Upper lobe of left lung (tissue), 6 donors: ENCODE data around the gene LHCGR. TPM values are rescaled to one million over a fixed set of nuclear protein-coding genes. Genes with fewer than 3 reads are reported as not detected.

Source experiments
- ATAC-seq, 2 donors: fragments of 200-7000 bp; cut with Tn5 transposase; one replicate each; pipeline ENCODE4 v1.9.1; 2022; ENCODE audit warnings: mild to moderate bottlenecking in 2 of 2, moderate library complexity in 2 of 2; ENCODE audit not compliant: low FRiP score in 2 of 2
- DNase-seq, 2 donors: peaks; one replicate each; pipeline ENCODE4 v3.0.0-alpha.2; 2019 to 2020
- H3K27ac ChIP-seq, 4 donors: fragments of 200-600 bp; sonication (generic); one replicate each; pipeline ENCODE4 v1.5.1; 2016 to 2019
- H3K27me3 ChIP-seq, 4 donors: fragments of 200-600 bp; sonication (generic); one replicate each; pipeline ENCODE4 v1.5.1; 2017 to 2019
- H3K36me3 ChIP-seq, 4 donors: fragments of 200-600 bp; sonication (generic); one replicate each; pipeline ENCODE4 v1.5.1; 2016 to 2019
- H3K4me1 ChIP-seq, 4 donors: fragments of 200-600 bp; sonication (generic); one replicate each; pipeline ENCODE4 v1.5.1; 2018 to 2019
- H3K4me3 ChIP-seq, 4 donors: fragments of 200-600 bp; sonication (generic); one replicate each; pipeline ENCODE4 v1.5.1; 2017 to 2019; ENCODE audit warnings: mild to moderate bottlenecking in 2 of 4, moderate library complexity in 1 of 4
- H3K9me3 ChIP-seq, 4 donors: fragments of 200-600 bp; sonication (generic); one replicate each; pipeline ENCODE4 v1.5.1; 2018 to 2019
- EP300 ChIP-seq, 4 donors: sonication (generic); formaldehyde crosslinking; IDR thresholded peaks; one replicate each; pipeline ENCODE4 v1.5.1; 2017; ENCODE audit warnings: antibody characterized with exemption in 4 of 4, control low read depth in 2 of 4
- POLR2A ChIP-seq, 4 donors: fragments of 450-650 bp; IDR thresholded peaks; one replicate each; pipeline ENCODE4 v1.5.1; 2016 to 2017; ENCODE audit warnings: antibody characterized with exemption in 4 of 4, mild to moderate bottlenecking in 2 of 4
- POLR2AphosphoS5 ChIP-seq, 2 donors: sonication (generic); formaldehyde crosslinking; IDR thresholded peaks; one replicate each; pipeline ENCODE4 v1.5.1; 2017; ENCODE audit warnings: antibody characterized with exemption in 2 of 2
- WGBS, 2 donors: methylation state at CpG; one replicate each; pipeline ENCODE4 v1.1.5; 2017 to 2018; 5-methylcytosine and 5-hydroxymethylcytosine counted together
- total RNA-seq, 6 donors: library from RNA; depleted of rRNA in 4 of 6; stranded (reverse); fragments of >200 nt in 4 of 6; gene quantifications; one replicate each; pipeline versions ENCODE4 v1.1.0 to v1.2.1, GENCODE V29; 2016 to 2021
- TF ChIP-seq, protein P1 (sequence below), 6 experiments: fragments of 450-650 bp in 4 of 6; fragments of 200-600 bp in 2 of 6; sonication (generic) in 2 of 6; IDR thresholded peaks; one replicate each; pipeline ENCODE4 v1.5.1; 2016 to 2019; ENCODE audit warnings: antibody characterized with exemption in 6 of 6
- donor health status: DM: no; HTN: no; CAD: no; lungs with moderate emphysema.
- donor health status: DM: no; HTN: yes; CAD: no; lungs with severe emphysema.

LHCGR gene
- total RNA-seq, 6 donors from 2014 or later: 0.72 TPM; not detected in 5

DNA sequence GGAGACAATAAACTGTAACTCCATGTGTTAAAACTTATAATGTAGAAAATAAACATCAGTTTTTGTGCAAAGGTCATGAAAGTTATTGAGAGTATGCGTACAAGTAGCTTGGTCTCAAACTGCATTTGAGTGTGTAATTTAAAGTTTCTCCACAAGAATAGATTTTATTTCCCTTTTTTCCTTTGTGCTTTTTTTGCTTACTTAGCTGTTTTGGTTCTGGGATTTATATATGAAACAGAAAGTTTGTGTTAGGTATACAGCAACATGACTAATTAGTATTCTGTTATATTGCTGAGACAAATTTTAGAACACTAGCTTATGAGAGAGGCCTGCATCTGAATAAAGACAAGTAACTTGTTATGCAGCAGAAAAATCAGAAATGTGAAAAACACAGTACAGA, 70.4 kb downstream of the LHCGR start:
- no peaks in the 10 kb centered on the region for H3K4me1 ChIP-seq
- TF ChIP-seq POLR2AphosphoS5 (IDR thresholded peaks at IDR 0.05): no peak
- TF ChIP-seq, protein P1, sequence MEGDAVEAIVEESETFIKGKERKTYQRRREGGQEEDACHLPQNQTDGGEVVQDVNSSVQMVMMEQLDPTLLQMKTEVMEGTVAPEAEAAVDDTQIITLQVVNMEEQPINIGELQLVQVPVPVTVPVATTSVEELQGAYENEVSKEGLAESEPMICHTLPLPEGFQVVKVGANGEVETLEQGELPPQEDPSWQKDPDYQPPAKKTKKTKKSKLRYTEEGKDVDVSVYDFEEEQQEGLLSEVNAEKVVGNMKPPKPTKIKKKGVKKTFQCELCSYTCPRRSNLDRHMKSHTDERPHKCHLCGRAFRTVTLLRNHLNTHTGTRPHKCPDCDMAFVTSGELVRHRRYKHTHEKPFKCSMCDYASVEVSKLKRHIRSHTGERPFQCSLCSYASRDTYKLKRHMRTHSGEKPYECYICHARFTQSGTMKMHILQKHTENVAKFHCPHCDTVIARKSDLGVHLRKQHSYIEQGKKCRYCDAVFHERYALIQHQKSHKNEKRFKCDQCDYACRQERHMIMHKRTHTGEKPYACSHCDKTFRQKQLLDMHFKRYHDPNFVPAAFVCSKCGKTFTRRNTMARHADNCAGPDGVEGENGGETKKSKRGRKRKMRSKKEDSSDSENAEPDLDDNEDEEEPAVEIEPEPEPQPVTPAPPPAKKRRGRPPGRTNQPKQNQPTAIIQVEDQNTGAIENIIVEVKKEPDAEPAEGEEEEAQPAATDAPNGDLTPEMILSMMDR (IDR thresholded peaks at IDR 0.05): no peak
- TF ChIP-seq POLR2A (IDR thresholded peaks at IDR 0.05): no peak
- no peak for TF ChIP-seq EP300 (IDR thresholded peaks at IDR 0.05)
- no peaks in the 10 kb centered on the region for H3K27me3 ChIP-seq
- ATAC-seq (no peak), DNase-seq (no peak)
- no peak overlapping the region for H3K27ac ChIP-seq
- no peak overlapping the region for H3K4me3 ChIP-seq
- no peaks in the 10 kb centered on the region for H3K36me3 ChIP-seq
- H3K9me3 ChIP-seq: no peaks in the 10 kb centered on the region
- 95 to 97% methylated on average over 1 of the region's 1 CpG for WGBS, 2 donors

DNA sequence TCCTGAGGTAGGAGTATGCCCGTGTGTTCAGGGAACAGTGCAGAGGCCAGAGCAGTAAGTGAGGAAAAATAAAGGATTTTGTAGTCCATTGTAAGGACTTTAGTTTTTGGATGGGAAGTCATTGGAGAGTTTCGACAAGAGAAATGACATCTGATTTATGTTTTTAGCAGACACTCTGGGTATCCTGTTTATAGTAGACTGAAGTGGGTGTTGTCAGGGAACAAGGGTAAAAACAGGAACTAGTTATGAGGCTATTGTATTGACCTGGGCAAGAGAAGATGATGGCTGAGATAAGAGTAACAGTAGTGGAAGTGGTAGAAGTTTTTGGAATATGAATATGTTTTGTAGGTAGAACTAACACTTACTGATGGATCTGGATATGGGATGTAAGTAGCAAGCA, 78.1 kb downstream of the LHCGR start:
- no peaks in the 10 kb centered on the region for H3K9me3 ChIP-seq
- DNase-seq: no peak
- TF ChIP-seq EP300 (IDR thresholded peaks at IDR 0.05): no peak
- TF ChIP-seq, protein P1 (IDR thresholded peaks at IDR 0.05): no peak
- no peak for TF ChIP-seq POLR2A (IDR thresholded peaks at IDR 0.05)
- TF ChIP-seq POLR2AphosphoS5 (IDR thresholded peaks at IDR 0.05): no peak
- no peaks in the 10 kb centered on the region for H3K36me3 ChIP-seq
- ATAC-seq: no peak
- WGBS, 2 donors: 59 to 71% methylated on average over 2 of the region's 2 CpGs
- H3K4me3 ChIP-seq: no peak overlapping the region
- H3K27ac ChIP-seq: no peak overlapping the region
- H3K4me1 ChIP-seq: no peaks in the 10 kb centered on the region
- no peaks in the 10 kb centered on the region for H3K27me3 ChIP-seq

DNA sequence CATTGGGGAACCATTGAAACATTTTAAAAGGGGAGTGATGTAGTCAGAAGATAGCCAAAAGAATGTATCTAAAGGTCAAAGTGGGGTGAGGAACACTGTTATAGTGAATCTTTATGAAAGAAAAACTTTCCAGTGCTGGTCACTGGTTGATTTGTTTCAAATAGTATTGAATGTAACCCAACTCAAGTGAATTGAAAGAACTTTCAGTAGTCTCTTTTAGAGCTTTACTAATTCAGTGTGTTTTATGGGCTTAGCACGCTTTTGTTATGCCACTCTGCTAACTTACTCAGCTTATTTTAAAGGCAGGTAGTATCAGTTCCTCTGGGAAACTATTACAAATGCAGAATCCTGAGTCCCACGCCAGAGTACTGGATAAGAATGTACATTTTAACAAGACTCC, 80.6 kb downstream of the LHCGR start:
- ATAC-seq: no peak
- H3K36me3 ChIP-seq: no peaks in the 10 kb centered on the region
- DNase-seq: no peak
- H3K9me3 ChIP-seq: no peaks in the 10 kb centered on the region
- no peak overlapping the region for H3K4me3 ChIP-seq
- no peaks in the 10 kb centered on the region for H3K4me1 ChIP-seq
- H3K27ac ChIP-seq: no peak overlapping the region
- TF ChIP-seq POLR2AphosphoS5 (IDR thresholded peaks at IDR 0.05) (no peak), POLR2A (IDR thresholded peaks at IDR 0.05) (no peak), EP300 (IDR thresholded peaks at IDR 0.05) (no peak)
- TF ChIP-seq, protein P1 (IDR thresholded peaks at IDR 0.05): no peak
- H3K27me3 ChIP-seq: no peaks in the 10 kb centered on the region
- 95 to 98% methylated on average over 2 of the region's 2 CpGs for WGBS, 2 donors

DNA sequence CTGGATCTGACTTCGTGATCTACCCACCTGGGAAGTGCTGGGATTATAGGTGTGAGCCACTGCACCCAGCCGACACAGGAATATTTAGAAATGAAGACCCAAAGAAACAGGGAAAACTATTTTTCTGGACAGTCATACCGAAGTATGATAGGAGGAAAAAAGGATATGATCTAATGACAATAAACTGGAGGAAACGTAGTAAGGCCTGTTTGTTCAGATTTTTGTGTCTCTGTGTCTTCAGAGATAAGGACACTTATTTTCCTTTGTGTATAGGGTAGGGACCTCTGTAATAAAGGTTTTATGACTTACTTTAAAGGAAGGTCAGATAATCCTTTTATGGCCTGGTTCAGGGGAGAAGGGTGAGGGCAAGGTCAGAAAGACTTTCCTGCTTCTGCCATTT, 81.9 kb downstream of the LHCGR start:
- 86 to 91% methylated on average over 4 of the region's 4 CpGs for WGBS, 2 donors
- Histone ChIP-seq H3K9me3 (no peaks in the 10 kb centered on the region), H3K4me3 (no peak overlapping the region), H3K4me1 (no peaks in the 10 kb centered on the region), H3K27ac (no peak overlapping the region), H3K36me3 (no peaks in the 10 kb centered on the region), H3K27me3 (no peaks in the 10 kb centered on the region)
- no peak for TF ChIP-seq EP300 (IDR thresholded peaks at IDR 0.05)
- TF ChIP-seq, protein P1 (IDR thresholded peaks at IDR 0.05): no peak
- no peak for TF ChIP-seq POLR2AphosphoS5 (IDR thresholded peaks at IDR 0.05)
- TF ChIP-seq POLR2A (IDR thresholded peaks at IDR 0.05): no peak
- ATAC-seq (no peak), DNase-seq (no peak)

DNA sequence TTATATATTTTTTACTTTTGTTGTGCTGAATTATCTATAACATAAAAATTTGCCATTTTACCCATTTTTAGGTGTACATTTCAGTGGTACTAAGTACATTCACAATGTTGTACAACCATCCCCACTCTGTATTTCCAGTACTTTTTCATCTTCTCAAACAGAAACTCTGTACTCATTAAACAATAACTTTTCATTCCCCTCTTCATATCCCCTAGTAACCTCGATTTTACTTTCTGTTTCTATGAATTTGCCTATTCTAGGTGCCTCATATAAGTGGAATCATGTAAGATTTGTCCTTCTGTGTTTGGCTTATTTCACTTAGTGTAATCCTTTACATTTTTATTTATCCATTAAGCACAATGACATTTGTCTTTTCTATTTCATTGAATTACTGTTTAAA, 86.5 kb downstream of the LHCGR start:
- no peak for DNase-seq
- Histone ChIP-seq H3K9me3 (no peaks in the 10 kb centered on the region), H3K4me1 (no peaks in the 10 kb centered on the region), H3K4me3 (no peak overlapping the region), H3K36me3 (no peaks in the 10 kb centered on the region), H3K27ac (no peak overlapping the region), H3K27me3 (no peaks in the 10 kb centered on the region)
- no peak for TF ChIP-seq POLR2A (IDR thresholded peaks at IDR 0.05)
- TF ChIP-seq, protein P1 (IDR thresholded peaks at IDR 0.05): no peak
- TF ChIP-seq POLR2AphosphoS5 (IDR thresholded peaks at IDR 0.05): no peak
- no peak for TF ChIP-seq EP300 (IDR thresholded peaks at IDR 0.05)
- no peak for ATAC-seq
- 63% methylated on average over 1 of the region's 1 CpG for WGBS, 2 donors
